Transverse colon (tissue), 4 donors: ENCODE data around the gene SARS1. TPM values are rescaled to one million over a fixed set of nuclear protein-coding genes. Genes with fewer than 3 reads are reported as not detected.

Experiments
- DNase-seq: peaks from one replicate; pipeline ENCODE4 v3.0.0-alpha.2; 2019
- H3K27ac ChIP-seq, 4 donors: fragments of 200-600 bp; sonication (generic); 2 replicates each; pipeline ENCODE4 v1.5.1; 2016 to 2018; ENCODE audit warnings: inconsistent platforms in 4 of 4
- H3K27me3 ChIP-seq: fragments of 200-600 bp; sonication (generic); 2 replicates; pipeline ENCODE4 v1.5.1; 2017; ENCODE audit warnings: inconsistent platforms
- H3K36me3 ChIP-seq, 4 donors: fragments of 200-600 bp; sonication (generic); 2 replicates each; pipeline ENCODE4 v1.5.1; 2017 to 2019; ENCODE audit warnings: inconsistent platforms in 4 of 4
- H3K4me1 ChIP-seq, 4 donors: fragments of 200-600 bp; sonication (generic); 2 replicates each; pipeline ENCODE4 v1.5.1; 2017 to 2020; ENCODE audit warnings: inconsistent platforms in 4 of 4
- H3K4me3 ChIP-seq, 4 donors: fragments of 200-600 bp; sonication (generic); 1 replicate in 1 of 4; 2 replicates in 3 of 4; pipeline versions ENCODE4 v1.5.1 to v1.6.1; 2017 to 2019; ENCODE audit warnings: inconsistent platforms in 4 of 4
- H3K9me3 ChIP-seq, 2 donors: fragments of 200-600 bp; sonication (generic); 2 replicates each; pipeline ENCODE4 v1.5.1; 2017 to 2019; ENCODE audit warnings: inconsistent platforms in 2 of 2
- CTCF ChIP-seq, 5 experiments: fragments of 200-600 bp in 3 of 5; fragments of 450-650 bp in 2 of 5; sonication (generic) in 3 of 5; IDR thresholded peaks; 1 replicate in 2 of 5; 2 replicates in 3 of 5; pipeline ENCODE4 v1.5.1; 2016 to 2017; ENCODE audit warnings: antibody characterized with exemption in 5 of 5, inconsistent platforms in 3 of 5, mild to moderate bottlenecking in 2 of 5, moderate library complexity in 1 of 5
- EP300 ChIP-seq: sonication (generic); formaldehyde crosslinking; IDR thresholded peaks from one replicate; pipeline ENCODE4 v1.6.1; 2017; ENCODE audit warnings: antibody characterized with exemption, low read depth
- POLR2A ChIP-seq: fragments of 450-650 bp; IDR thresholded peaks from one replicate; pipeline ENCODE4 v1.6.1; 2016; ENCODE audit warnings: antibody characterized with exemption, mild to moderate bottlenecking, moderate library complexity
- POLR2AphosphoS5 ChIP-seq, 3 donors: sonication (generic); formaldehyde crosslinking; IDR thresholded peaks; one replicate each; pipeline ENCODE4 v1.6.1; 2016; ENCODE audit warnings: antibody characterized with exemption in 3 of 3
- WGBS, 2 donors: methylation state at CpG; one replicate each; pipeline ENCODE4 v1.1.5; 2018; ENCODE audit warnings: low coverage in 1 of 2; 5-methylcytosine and 5-hydroxymethylcytosine counted together
- in situ Hi-C, 4 donors: fragments of 200-750 bp; cut with MboI; loops; one replicate each; pipeline versions ENCODE4 v1.15.0 to v1.15.1; 2017; ENCODE audit warnings: low sequenced_read_pairs in 3 of 4, low pct_ligation_motif_present in 1 of 4, low pct_unique_long_range_greater_than_20kb in 1 of 4
- intact Hi-C: fragments of 100-400 bp; cut with DNase I; formaldehyde crosslinking; loops from one replicate; pipeline ENCODE4 v1.15.1; 2023; ENCODE audit warnings: low total_unique reads
- total RNA-seq, 4 donors: library from RNA; depleted of rRNA; stranded (reverse); fragments of >200 nt; gene quantifications; one replicate each; pipeline ENCODE4 v1.1.0, GENCODE V29; 2016

SARS1 gene
- total RNA-seq, 4 donors from 2014 or later: 79.4 to 150 (median 125) TPM

DNA sequence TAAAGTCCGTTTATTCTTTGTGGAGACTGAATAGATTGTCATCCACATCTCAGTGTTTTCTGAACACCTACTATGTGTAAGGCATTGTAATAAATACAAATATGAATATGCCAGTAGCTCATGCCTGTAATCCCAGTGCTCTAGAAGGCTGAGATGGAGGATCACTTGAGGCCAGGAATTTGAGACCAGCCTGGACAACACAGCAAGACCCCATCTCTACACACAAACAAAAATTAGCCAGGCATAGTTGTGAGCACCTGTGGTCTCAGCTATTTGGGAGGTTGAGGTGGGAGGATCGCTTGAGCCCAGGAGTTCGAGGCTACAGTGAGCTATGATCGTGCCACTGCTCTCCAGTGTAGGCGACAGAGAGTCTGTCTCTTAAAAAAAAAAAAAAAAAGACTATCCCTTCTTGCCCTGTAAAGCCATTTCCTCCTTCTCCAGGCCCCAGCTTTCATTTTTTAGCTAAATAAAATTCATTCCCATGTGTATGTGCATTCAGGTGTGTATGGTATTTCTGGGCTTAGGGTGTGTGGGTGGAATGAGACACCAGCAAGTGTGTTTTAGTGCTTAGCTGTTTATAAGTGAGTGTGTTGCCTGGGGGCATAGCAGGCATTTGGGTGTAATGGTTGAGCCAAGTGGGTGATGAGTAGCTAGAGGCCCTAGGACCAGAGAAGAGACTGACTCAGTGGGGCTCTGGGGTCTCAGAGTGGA is 43.4 kb downstream of the SARS1 start:
- in situ Hi-C loops: no loop called here
- no peak for TF ChIP-seq POLR2A
- TF ChIP-seq CTCF (IDR thresholded peaks at IDR 0.05): no peak
- TF ChIP-seq POLR2AphosphoS5 (IDR thresholded peaks at IDR 0.05): no peak
- no peak for TF ChIP-seq EP300
- Histone ChIP-seq H3K36me3 (no peaks in the 10 kb centered on the region), H3K27me3 (no peaks in the 10 kb centered on the region), H3K4me1 (peaks cover 9 to 18% (median 14%) of the 10 kb centered on the region in 4 donors), H3K27ac (no peak overlapping the region), H3K9me3 (no peaks in the 10 kb centered on the region), H3K4me3 (no peak overlapping the region)
- intact Hi-C loops: no loop called here
- WGBS, 2 donors: 80 to 90% methylated on average over 1 to 5 of the region's 5 CpGs
- DNase-seq: no peak

DNA sequence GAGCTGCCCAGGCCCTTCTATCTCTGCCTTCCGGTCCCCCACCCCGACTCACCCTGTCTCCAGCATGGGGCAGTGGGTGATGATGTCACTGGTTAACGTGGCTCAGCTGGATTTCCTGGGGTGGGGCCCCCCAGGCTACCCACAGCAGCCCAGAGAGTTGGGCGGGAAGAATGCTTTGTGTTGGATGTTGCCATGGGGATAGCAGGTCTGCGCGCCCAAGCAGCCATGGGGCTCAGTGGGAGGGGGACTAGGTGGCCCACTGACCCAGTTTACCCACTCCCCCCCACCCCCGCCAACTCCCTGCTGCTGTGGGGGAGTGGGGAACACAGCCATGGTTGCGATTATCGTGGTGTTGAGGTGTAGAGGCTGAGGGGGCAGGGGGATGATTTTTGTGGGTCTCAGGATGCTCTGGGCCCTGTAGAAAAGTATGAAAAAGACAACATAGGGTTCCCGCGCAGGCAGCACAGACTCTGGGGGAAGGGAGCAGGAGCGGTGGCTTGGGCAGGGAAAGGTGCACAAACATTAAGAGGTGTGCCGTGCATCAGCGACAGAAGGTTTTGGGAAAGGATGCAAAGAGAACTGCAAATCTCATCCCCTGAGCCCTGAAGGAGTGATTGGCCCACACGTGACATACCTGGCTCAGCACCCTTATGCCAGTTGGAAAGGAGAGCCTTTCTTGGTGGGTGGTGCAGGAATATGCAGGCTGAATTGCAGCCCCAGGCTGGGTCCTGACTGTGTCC is 44.1 kb downstream of the SARS1 start:
- H3K27me3 ChIP-seq: no peaks in the 10 kb centered on the region
- WGBS, 2 donors: 78% methylated on average over 15 of the region's 15 CpGs; no CpG with 5 or more reads in 1 of the 2 donors
- intact Hi-C loops: no loop called here
- DNase-seq: no peak
- H3K9me3 ChIP-seq: no peaks in the 10 kb centered on the region
- H3K27ac ChIP-seq: no peak overlapping the region
- peaks cover 9 to 18% (median 14%) of the 10 kb centered on the region in 4 donors for H3K4me1 ChIP-seq
- H3K36me3 ChIP-seq: no peaks in the 10 kb centered on the region
- TF ChIP-seq POLR2AphosphoS5 (IDR thresholded peaks at IDR 0.05): no peak
- H3K4me3 ChIP-seq: no peak overlapping the region
- in situ Hi-C loops: no loop called here

DNA sequence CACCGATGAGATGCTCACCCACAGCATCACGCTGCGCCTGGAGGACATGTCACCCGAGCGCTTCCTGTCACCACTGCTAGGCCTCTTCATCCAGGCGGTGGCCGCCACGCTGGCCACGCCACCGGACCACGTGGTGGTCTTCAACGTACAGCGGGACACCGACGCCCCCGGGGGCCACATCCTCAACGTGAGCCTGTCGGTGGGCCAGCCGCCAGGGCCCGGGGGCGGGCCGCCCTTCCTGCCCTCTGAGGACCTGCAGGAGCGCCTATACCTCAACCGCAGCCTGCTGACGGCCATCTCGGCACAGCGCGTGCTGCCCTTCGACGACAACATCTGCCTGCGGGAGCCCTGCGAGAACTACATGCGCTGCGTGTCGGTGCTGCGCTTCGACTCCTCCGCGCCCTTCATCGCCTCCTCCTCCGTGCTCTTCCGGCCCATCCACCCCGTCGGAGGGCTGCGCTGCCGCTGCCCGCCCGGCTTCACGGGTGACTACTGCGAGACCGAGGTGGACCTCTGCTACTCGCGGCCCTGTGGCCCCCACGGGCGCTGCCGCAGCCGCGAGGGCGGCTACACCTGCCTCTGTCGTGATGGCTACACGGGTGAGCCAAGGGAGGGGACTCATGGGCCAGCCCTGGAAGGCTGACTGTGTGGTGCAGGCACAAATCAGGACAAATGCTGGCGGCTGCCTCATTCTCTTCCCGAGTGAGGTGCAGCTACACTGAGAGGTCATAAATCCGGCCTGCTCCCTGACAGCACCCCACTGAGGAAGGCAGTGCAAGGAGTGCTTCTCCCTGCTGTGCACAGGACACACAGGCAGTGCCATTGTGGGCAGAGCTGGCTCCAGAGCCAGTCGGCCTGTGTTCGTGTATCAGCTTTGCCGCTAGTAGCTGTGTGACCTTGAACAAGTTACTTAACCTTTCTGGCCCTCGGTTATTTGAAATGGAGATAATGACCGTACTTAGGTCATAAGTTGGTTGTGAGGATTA is 45.1 kb downstream of the SARS1 start:
- no peak for DNase-seq
- Histone ChIP-seq H3K36me3 (no peaks in the 10 kb centered on the region), H3K4me3 (no peak overlapping the region), H3K4me1 (peaks cover 9 to 16% (median 13%) of the 10 kb centered on the region in 4 donors), H3K9me3 (no peaks in the 10 kb centered on the region), H3K27ac (no peak overlapping the region), H3K27me3 (no peaks in the 10 kb centered on the region)
- no peak for TF ChIP-seq POLR2AphosphoS5 (IDR thresholded peaks at IDR 0.05)
- no peak for TF ChIP-seq POLR2A
- no peak for TF ChIP-seq CTCF (IDR thresholded peaks at IDR 0.05)
- no peak for TF ChIP-seq EP300
- in situ Hi-C loops (no loop called here), intact Hi-C loops (no loop called here)
- WGBS, 2 donors: 94% methylated on average over 64 of the region's 69 CpGs; no CpG with 5 or more reads in 1 of the 2 donors

GRCh38 chr1:109259674-109260557 is 46.2 kb downstream of the SARS1 start:
- TF ChIP-seq POLR2AphosphoS5 (IDR thresholded peaks at IDR 0.05) (no peak), POLR2A (no peak), CTCF (IDR thresholded peaks at IDR 0.05) (no peak), EP300 (no peak)
- in situ Hi-C loops: loop anchor here in 2 of 4 donors (5.0 to 10.0 kb wide), 2 partner anchors 142 to 275 kb away; partner anchors contain the start of gene GPR61 (in 1 of the 2)

More at GRCh38 chr1:109259674-109260557, 46.2 kb downstream of the SARS1 start:
- DNase-seq: no peak
- Histone ChIP-seq H3K36me3 (no peaks in the 10 kb centered on the region), H3K4me3 (no peak overlapping the region), H3K4me1 (peaks cover 2 to 5% (median 3%) of the 10 kb centered on the region in 4 donors), H3K27me3 (no peaks in the 10 kb centered on the region), H3K9me3 (no peaks in the 10 kb centered on the region), H3K27ac (no peak overlapping the region)
- intact Hi-C loops: no loop called here
- 40 to 78% methylated on average over 1 to 6 of the region's 7 CpGs for WGBS, 2 donors
